ENCODE data around the gene WNT8A.

DNA sequence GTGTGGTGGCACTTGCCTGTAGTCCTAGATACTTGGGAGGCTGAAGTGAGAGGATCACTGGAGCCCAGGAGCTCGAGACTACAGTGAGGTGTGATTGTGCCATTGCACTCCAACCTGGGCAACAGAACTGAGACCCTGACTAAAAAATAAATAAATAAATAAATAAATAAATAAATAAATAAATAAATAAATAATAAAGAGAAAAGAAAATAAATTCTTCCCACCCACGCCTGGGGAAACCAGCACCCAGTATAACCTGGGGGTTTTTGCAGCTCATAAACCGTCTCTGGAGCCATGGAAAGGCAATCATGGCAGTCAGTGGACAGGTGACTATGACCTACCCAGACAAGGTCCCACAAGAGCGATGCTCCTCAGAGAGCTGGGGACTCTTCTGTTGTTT, 7.9 kb downstream of the WNT8A start:
- TF ChIP-seq, protein P1, sequence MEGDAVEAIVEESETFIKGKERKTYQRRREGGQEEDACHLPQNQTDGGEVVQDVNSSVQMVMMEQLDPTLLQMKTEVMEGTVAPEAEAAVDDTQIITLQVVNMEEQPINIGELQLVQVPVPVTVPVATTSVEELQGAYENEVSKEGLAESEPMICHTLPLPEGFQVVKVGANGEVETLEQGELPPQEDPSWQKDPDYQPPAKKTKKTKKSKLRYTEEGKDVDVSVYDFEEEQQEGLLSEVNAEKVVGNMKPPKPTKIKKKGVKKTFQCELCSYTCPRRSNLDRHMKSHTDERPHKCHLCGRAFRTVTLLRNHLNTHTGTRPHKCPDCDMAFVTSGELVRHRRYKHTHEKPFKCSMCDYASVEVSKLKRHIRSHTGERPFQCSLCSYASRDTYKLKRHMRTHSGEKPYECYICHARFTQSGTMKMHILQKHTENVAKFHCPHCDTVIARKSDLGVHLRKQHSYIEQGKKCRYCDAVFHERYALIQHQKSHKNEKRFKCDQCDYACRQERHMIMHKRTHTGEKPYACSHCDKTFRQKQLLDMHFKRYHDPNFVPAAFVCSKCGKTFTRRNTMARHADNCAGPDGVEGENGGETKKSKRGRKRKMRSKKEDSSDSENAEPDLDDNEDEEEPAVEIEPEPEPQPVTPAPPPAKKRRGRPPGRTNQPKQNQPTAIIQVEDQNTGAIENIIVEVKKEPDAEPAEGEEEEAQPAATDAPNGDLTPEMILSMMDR (IDR thresholded peaks at IDR 0.05), result no peak
- TF ChIP-seq POLR2A (IDR thresholded peaks at IDR 0.05) (no peak), EP300 (IDR thresholded peaks at IDR 0.05) (no peak), POLR2AphosphoS5 (IDR thresholded peaks at IDR 0.05) (no peak)
